K562 (cell line): ENCODE measurements around the gene IGSF23. TPM values are rescaled to one million over a fixed set of nuclear protein-coding genes. Genes with fewer than 3 reads are reported as not detected.

Experiments
- ARID2 ChIP-seq: fragments of 450-650 bp; IDR thresholded peaks from 2 replicates; pipeline ENCODE4 v1.6.1; 2017; ENCODE audit warnings: antibody characterized with exemption, mild to moderate bottlenecking
- BRCA1 ChIP-seq, 2 experiments: fragments of 450-650 bp in 1 of 2; sonication (generic) in 1 of 2; formaldehyde crosslinking in 1 of 2; IDR thresholded peaks; 2 replicates each; pipeline versions ENCODE4 v1.5.0 to v1.6.1; 2017 to 2020; ENCODE audit warnings: mild to moderate bottlenecking in 1 of 2, missing genetic modification reagents in 1 of 2
- BRD4 ChIP-seq: fragments of 200-600 bp; sonication (generic); IDR thresholded peaks from 2 replicates; pipeline ENCODE4 v1.6.1; 2017; ENCODE audit warnings: inconsistent platforms
- ERF ChIP-seq: fragments of 450-650 bp; formaldehyde crosslinking; IDR thresholded peaks from 2 replicates; pipeline ENCODE4 v1.4.0; 2020; ENCODE audit warnings: mild to moderate bottlenecking, mixed read lengths
- FOXK2 ChIP-seq, 2 experiments: fragments of 450-650 bp; IDR thresholded peaks in 1 of 2; conservative IDR thresholded peaks in 1 of 2; 2 replicates each; pipeline ENCODE4 v1.6.1; 2016; ENCODE audit warnings: low read depth in 2 of 2, mild to moderate bottlenecking in 1 of 2
- HOXB6 ChIP-seq: fragments of 250-450 bp; sonication (Bioruptor Pico); IDR thresholded peaks from 2 replicates; pipeline ENCODE4 v1.5.1; 2022; ENCODE audit warnings: mild to moderate bottlenecking, borderline replicate concordance
- JUN ChIP-seq, 2 experiments: sonication (generic) in 1 of 2; formaldehyde crosslinking in 1 of 2; IDR thresholded peaks; 2 replicates each; pipeline versions ENCODE4 v1.6.1 to v1.8.0; 2012 to 2022; ENCODE audit warnings: borderline replicate concordance in 2 of 2, mild to moderate bottlenecking in 2 of 2, improper control_type of control experiment in 1 of 2, low read depth in 1 of 2, low read length in 1 of 2, missing genetic modification reagents in 1 of 2
- MTA2 ChIP-seq: fragments of 450-650 bp; IDR thresholded peaks from 2 replicates; pipeline ENCODE4 v1.6.1; 2016; ENCODE audit warnings: low read depth
- NFE2 ChIP-seq: IDR thresholded peaks from 2 replicates; pipeline ENCODE4 v1.6.1; 2014; ENCODE audit warnings: antibody characterized with exemption, low read depth
- NFIC ChIP-seq: fragments of 450-650 bp; IDR thresholded peaks from 2 replicates; pipeline ENCODE4 v1.6.1; 2017; ENCODE audit warnings: mild to moderate bottlenecking, inconsistent platforms
- ZNF133 ChIP-seq: fragments of 250-450 bp; sonication (Bioruptor Pico); IDR thresholded peaks from 2 replicates; pipeline ENCODE4 v1.4.0; 2020; ENCODE audit warnings: mild to moderate bottlenecking
- ZNF212 ChIP-seq: fragments of 450-650 bp; formaldehyde crosslinking; IDR thresholded peaks from 2 replicates; pipeline ENCODE4 v1.4.0; 2020; ENCODE audit warnings: mild to moderate bottlenecking
- ZNF384 ChIP-seq: IDR thresholded peaks from 2 replicates; pipeline ENCODE4 v1.6.1; 2012; ENCODE audit warnings: low read depth, low read length, improper control_type of control experiment
- microRNA counts: library from miRNA; unstranded; fragments of <30 nt; microRNA quantifications from one replicate; lab custom pipeline; 2016
- microRNA-seq: library from miRNA; unstranded; fragments of <30 nt; microRNA quantifications from one replicate; pipeline ENCODE4, GENCODE V29; 2018; ENCODE audit warnings: borderline microRNAs expressed
- polyA plus RNA-seq, 8 experiments: library from polyadenylated mRNA; depleted of rRNA in 4 of 8; stranded (reverse) in 5 of 8; unstranded in 3 of 8; fragments of >200 nt; fragmentation: Nextera tagmentation in 2 of 8; fragmentation: Illumina TruSeq in 1 of 8; extraction: Ambion mirVana in 2 of 8; extraction: Trizol in 1 of 8; gene quantifications; 2 replicates each; pipeline versions ENCODE4 v1.2.1 to v1.2.3, GENCODE V29; 2011 to 2014; ENCODE audit warnings: inconsistent platforms in 1 of 8, missing spikeins in 1 of 8
- small RNA-seq: library from RNA; depleted of rRNA; stranded (forward); fragments of <200 nt; gene quantifications from one replicate; pipeline ENCODE3, GENCODE V24; 2014
- total RNA-seq, 7 experiments: library from RNA; depleted of rRNA in 6 of 7; stranded (reverse); fragments of >200 nt in 6 of 7; fragmentation: Illumina TruSeq in 2 of 7; extraction: Trizol in 2 of 7; gene quantifications; 2 replicates each; pipeline versions ENCODE4 v1.2.1 to v1.2.3, GENCODE V29; 2011 to 2021; ENCODE audit warnings: low replicate concordance in 1 of 7
- TF ChIP-seq, protein P1 (sequence below): fragments of 200-800 bp; sonication (Bioruptor generic); IDR thresholded peaks from 2 replicates; pipeline ENCODE4 v1.6.1; 2016; ENCODE audit warnings: missing genetic modification characterization, missing compliant biosample characterization

IGSF23 gene
- total and polyA plus RNA-seq, 9 of the 15 experiments (the other 6 are each of a cell fraction or from before 2014, with no cell fraction given), result not detected

DNA sequence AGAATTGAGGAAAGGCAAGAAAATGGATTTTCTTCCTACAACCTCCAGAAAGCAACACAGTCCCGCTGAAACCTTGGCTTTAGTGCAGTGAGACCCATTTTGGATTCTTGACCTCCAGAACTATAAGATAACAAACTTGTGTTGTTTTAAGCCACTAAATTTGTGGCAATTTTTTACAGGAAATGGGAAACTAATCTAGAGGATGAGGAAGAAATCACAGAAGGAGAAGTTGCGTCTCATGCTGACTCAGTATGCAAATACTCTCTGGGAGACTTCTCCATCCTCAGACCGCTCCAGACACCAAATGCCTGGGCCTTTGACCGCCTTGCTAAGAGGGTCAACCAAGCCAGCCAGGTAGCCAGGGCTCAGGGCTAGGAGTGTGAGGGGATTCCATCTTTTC lies 72.5 kb downstream of the IGSF23 start (continued):
- TF ChIP-seq, protein P1, sequence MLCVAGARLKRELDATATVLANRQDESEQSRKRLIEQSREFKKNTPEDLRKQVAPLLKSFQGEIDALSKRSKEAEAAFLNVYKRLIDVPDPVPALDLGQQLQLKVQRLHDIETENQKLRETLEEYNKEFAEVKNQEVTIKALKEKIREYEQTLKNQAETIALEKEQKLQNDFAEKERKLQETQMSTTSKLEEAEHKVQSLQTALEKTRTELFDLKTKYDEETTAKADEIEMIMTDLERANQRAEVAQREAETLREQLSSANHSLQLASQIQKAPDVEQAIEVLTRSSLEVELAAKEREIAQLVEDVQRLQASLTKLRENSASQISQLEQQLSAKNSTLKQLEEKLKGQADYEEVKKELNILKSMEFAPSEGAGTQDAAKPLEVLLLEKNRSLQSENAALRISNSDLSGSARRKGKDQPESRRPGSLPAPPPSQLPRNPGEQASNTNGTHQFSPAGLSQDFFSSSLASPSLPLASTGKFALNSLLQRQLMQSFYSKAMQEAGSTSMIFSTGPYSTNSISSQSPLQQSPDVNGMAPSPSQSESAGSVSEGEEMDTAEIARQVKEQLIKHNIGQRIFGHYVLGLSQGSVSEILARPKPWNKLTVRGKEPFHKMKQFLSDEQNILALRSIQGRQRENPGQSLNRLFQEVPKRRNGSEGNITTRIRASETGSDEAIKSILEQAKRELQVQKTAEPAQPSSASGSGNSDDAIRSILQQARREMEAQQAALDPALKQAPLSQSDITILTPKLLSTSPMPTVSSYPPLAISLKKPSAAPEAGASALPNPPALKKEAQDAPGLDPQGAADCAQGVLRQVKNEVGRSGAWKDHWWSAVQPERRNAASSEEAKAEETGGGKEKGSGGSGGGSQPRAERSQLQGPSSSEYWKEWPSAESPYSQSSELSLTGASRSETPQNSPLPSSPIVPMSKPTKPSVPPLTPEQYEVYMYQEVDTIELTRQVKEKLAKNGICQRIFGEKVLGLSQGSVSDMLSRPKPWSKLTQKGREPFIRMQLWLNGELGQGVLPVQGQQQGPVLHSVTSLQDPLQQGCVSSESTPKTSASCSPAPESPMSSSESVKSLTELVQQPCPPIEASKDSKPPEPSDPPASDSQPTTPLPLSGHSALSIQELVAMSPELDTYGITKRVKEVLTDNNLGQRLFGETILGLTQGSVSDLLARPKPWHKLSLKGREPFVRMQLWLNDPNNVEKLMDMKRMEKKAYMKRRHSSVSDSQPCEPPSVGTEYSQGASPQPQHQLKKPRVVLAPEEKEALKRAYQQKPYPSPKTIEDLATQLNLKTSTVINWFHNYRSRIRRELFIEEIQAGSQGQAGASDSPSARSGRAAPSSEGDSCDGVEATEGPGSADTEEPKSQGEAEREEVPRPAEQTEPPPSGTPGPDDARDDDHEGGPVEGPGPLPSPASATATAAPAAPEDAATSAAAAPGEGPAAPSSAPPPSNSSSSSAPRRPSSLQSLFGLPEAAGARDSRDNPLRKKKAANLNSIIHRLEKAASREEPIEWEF (CRISPR knock-in tag), result no peak
- no peak for TF ChIP-seq ZNF133 (CRISPR knock-in tag)
- no peak for TF ChIP-seq NFIC
- TF ChIP-seq FOXK2 (conservative IDR thresholded peaks at IDR 0.05 in 1 of 2, IDR thresholded peaks at IDR 0.05 in 1 of 2; ENCODE audit: low read depth in 2 of 2), result no peak
- peak; percentile 62 for TF ChIP-seq NFE2
- TF ChIP-seq ZNF212 (CRISPR knock-in tag), result no peak
- no peak for TF ChIP-seq ZNF384
- TF ChIP-seq BRCA1 (IDR thresholded peaks at IDR 0.05), result no peak
- TF ChIP-seq BRCA1 (CRISPR knock-in tag; IDR thresholded peaks at IDR 0.05), result no peak
- TF ChIP-seq BRD4, result no peak
- no peak for TF ChIP-seq HOXB6
- TF ChIP-seq ARID2, result no peak
- no peak for TF ChIP-seq MTA2
- TF ChIP-seq JUN (IDR thresholded peaks at IDR 0.05; ENCODE audit: borderline replicate concordance, low read depth, low read length), result no peak
- TF ChIP-seq JUN (CRISPR knock-in tag; IDR thresholded peaks at IDR 0.05; ENCODE audit: borderline replicate concordance), result no peak
- no peak for TF ChIP-seq ERF
- TF ChIP-seq, all 486 proteins: peak for 11

MicroRNAs encoded within 50 kb of the gene (microRNA counts, 767-probe panel; counts per million panel counts)
- microRNA hsa-miR-4531 (lab: Ali Mortazavi, UCI), result 2,418 counts per million, percentile 60 among the panel's probes with 10 or more counts

Small RNAs within 50 kb of the gene (microRNA-seq; reads per million reads assigned to microRNA genes)
- not detected for gene MIR4531

Small RNAs within 50 kb of the gene (small RNA-seq; reads per million reads assigned to genes)
- gene AC243964.1, result not detected

Other genes with a start within 250 kb of the IGSF23 start
Only the 7 nearest of the 11 such genes appear.
- 5.1 and 7.6 TPM in 2 replicates for gene ZNF180, start 113.0 kb upstream of the IGSF23 start, total RNA-seq (2014; rRNA removed)
- gene ZNF180, start 113.0 kb upstream of the IGSF23 start, total RNA-seq (2014; rRNA removed; fragmentation: Illumina TruSeq; extraction: Trizol), result 8.7 and 11.5 TPM in 2 replicates
- gene ZNF180, start 113.0 kb upstream of the IGSF23 start, total RNA-seq (2015; rRNA removed; fragmentation: Illumina TruSeq; extraction: Trizol), result 7.1 and 8.6 TPM in 2 replicates
- gene ZNF180, start 113.0 kb upstream of the IGSF23 start, total RNA-seq (2021), result 6.3 and 7.5 TPM in 2 replicates
- 2.0 and 2.3 TPM in 2 replicates for gene ZNF180, start 113.0 kb upstream of the IGSF23 start, polyA plus RNA-seq (2011; rRNA removed)
- gene ZNF180, start 113.0 kb upstream of the IGSF23 start, polyA plus RNA-seq (2014; fragmentation: Illumina TruSeq; extraction: Trizol), result 5.8 and 5.9 TPM in 2 replicates
- 1 to 10 TPM; 1.8 to 2.9 TPM for gene ZNF180, start 113.0 kb upstream of the IGSF23 start, polyA plus RNA-seq (2014; fragmentation: Nextera tagmentation; extraction: Ambion mirVana)
- 3.9 and 4.1 TPM in 2 replicates for gene ZNF180, start 113.0 kb upstream of the IGSF23 start, polyA plus RNA-seq (2014; rRNA removed)
- not detected in 2 replicates for gene CEACAM20, start 83.9 kb upstream of the IGSF23 start, total RNA-seq (2014; rRNA removed)
- gene CEACAM20, start 83.9 kb upstream of the IGSF23 start, total RNA-seq (2014; rRNA removed; fragmentation: Illumina TruSeq; extraction: Trizol), result not detected in 2 replicates
- gene CEACAM20, start 83.9 kb upstream of the IGSF23 start, total RNA-seq (2015; rRNA removed; fragmentation: Illumina TruSeq; extraction: Trizol), result not detected in 2 replicates
- gene CEACAM20, start 83.9 kb upstream of the IGSF23 start, total RNA-seq (2021), result not detected in 2 replicates
- gene CEACAM20, start 83.9 kb upstream of the IGSF23 start, polyA plus RNA-seq (2011; rRNA removed), result not detected in 2 replicates
- gene CEACAM20, start 83.9 kb upstream of the IGSF23 start, polyA plus RNA-seq (2014; fragmentation: Illumina TruSeq; extraction: Trizol), result not detected in 2 replicates
- not detected for gene CEACAM20, start 83.9 kb upstream of the IGSF23 start, polyA plus RNA-seq (2014; fragmentation: Nextera tagmentation; extraction: Ambion mirVana)
- gene CEACAM20, start 83.9 kb upstream of the IGSF23 start, polyA plus RNA-seq (2014; rRNA removed), result not detected in 2 replicates
- gene PVR, start 30.3 kb downstream of the IGSF23 start, total RNA-seq (2014; rRNA removed), result 13.8 and 17.0 TPM in 2 replicates
- gene PVR, start 30.3 kb downstream of the IGSF23 start, total RNA-seq (2014; rRNA removed; fragmentation: Illumina TruSeq; extraction: Trizol), result 8.3 and 9.8 TPM in 2 replicates
- 9.8 and 10.8 TPM in 2 replicates for gene PVR, start 30.3 kb downstream of the IGSF23 start, total RNA-seq (2015; rRNA removed; fragmentation: Illumina TruSeq; extraction: Trizol)
- gene PVR, start 30.3 kb downstream of the IGSF23 start, total RNA-seq (2021), result 13.3 and 14.5 TPM in 2 replicates
- 6.5 and 9.2 TPM in 2 replicates for gene PVR, start 30.3 kb downstream of the IGSF23 start, polyA plus RNA-seq (2011; rRNA removed)
- gene PVR, start 30.3 kb downstream of the IGSF23 start, polyA plus RNA-seq (2014; fragmentation: Illumina TruSeq; extraction: Trizol), result 13.9 and 14.0 TPM in 2 replicates
- gene PVR, start 30.3 kb downstream of the IGSF23 start, polyA plus RNA-seq (2014; fragmentation: Nextera tagmentation; extraction: Ambion mirVana), result 1 to 10 TPM in 1 of 2 experiments, under 1 TPM in 1; 0.89 to 1.5 TPM
- gene PVR, start 30.3 kb downstream of the IGSF23 start, polyA plus RNA-seq (2014; rRNA removed), result 9.1 and 10.9 TPM in 2 replicates
- 0.49 TPM in 1 of 2 replicates, not detected in the other for gene CEACAM19, start 57.9 kb downstream of the IGSF23 start, total RNA-seq (2014; rRNA removed)
- 0.13 and 0.15 TPM in 2 replicates for gene CEACAM19, start 57.9 kb downstream of the IGSF23 start, total RNA-seq (2014; rRNA removed; fragmentation: Illumina TruSeq; extraction: Trizol)
- gene CEACAM19, start 57.9 kb downstream of the IGSF23 start, total RNA-seq (2015; rRNA removed; fragmentation: Illumina TruSeq; extraction: Trizol), result 0.15 TPM in 1 of 2 replicates, not detected in the other
- gene CEACAM19, start 57.9 kb downstream of the IGSF23 start, total RNA-seq (2021), result 0.09 and 0.29 TPM in 2 replicates
- gene CEACAM19, start 57.9 kb downstream of the IGSF23 start, polyA plus RNA-seq (2011; rRNA removed), result 0.17 and 0.31 TPM in 2 replicates
- 0.17 and 0.30 TPM in 2 replicates for gene CEACAM19, start 57.9 kb downstream of the IGSF23 start, polyA plus RNA-seq (2014; fragmentation: Illumina TruSeq; extraction: Trizol)
- gene CEACAM19, start 57.9 kb downstream of the IGSF23 start, polyA plus RNA-seq (2014; fragmentation: Nextera tagmentation; extraction: Ambion mirVana), result not detected
- 0.50 TPM in 1 of 2 replicates, not detected in the other for gene CEACAM19, start 57.9 kb downstream of the IGSF23 start, polyA plus RNA-seq (2014; rRNA removed)
- gene CEACAM16, start 85.6 kb downstream of the IGSF23 start, total RNA-seq (2014; rRNA removed), result not detected in 2 replicates
- not detected in 2 replicates for gene CEACAM16, start 85.6 kb downstream of the IGSF23 start, total RNA-seq (2014; rRNA removed; fragmentation: Illumina TruSeq; extraction: Trizol)
- not detected in 2 replicates for gene CEACAM16, start 85.6 kb downstream of the IGSF23 start, total RNA-seq (2015; rRNA removed; fragmentation: Illumina TruSeq; extraction: Trizol)
- gene CEACAM16, start 85.6 kb downstream of the IGSF23 start, total RNA-seq (2021), result not detected in 2 replicates
- not detected in 2 replicates for gene CEACAM16, start 85.6 kb downstream of the IGSF23 start, polyA plus RNA-seq (2011; rRNA removed)
- gene CEACAM16, start 85.6 kb downstream of the IGSF23 start, polyA plus RNA-seq (2014; fragmentation: Illumina TruSeq; extraction: Trizol), result not detected in 2 replicates
- gene CEACAM16, start 85.6 kb downstream of the IGSF23 start, polyA plus RNA-seq (2014; fragmentation: Nextera tagmentation; extraction: Ambion mirVana), result not detected
- not detected in 2 replicates for gene CEACAM16, start 85.6 kb downstream of the IGSF23 start, polyA plus RNA-seq (2014; rRNA removed)
- 1.1 TPM in 2 replicates for gene BCL3, start 135.1 kb downstream of the IGSF23 start, total RNA-seq (2014; rRNA removed)
- 0.07 TPM in 1 of 2 replicates, not detected in the other for gene BCL3, start 135.1 kb downstream of the IGSF23 start, total RNA-seq (2014; rRNA removed; fragmentation: Illumina TruSeq; extraction: Trizol)
- gene BCL3, start 135.1 kb downstream of the IGSF23 start, total RNA-seq (2015; rRNA removed; fragmentation: Illumina TruSeq; extraction: Trizol), result 0.33 and 0.72 TPM in 2 replicates
- gene BCL3, start 135.1 kb downstream of the IGSF23 start, total RNA-seq (2021), result 1.9 and 2.4 TPM in 2 replicates
- 0.28 and 1.2 TPM in 2 replicates for gene BCL3, start 135.1 kb downstream of the IGSF23 start, polyA plus RNA-seq (2011; rRNA removed)
- gene BCL3, start 135.1 kb downstream of the IGSF23 start, polyA plus RNA-seq (2014; fragmentation: Illumina TruSeq; extraction: Trizol), result 0.67 and 0.93 TPM in 2 replicates
- gene BCL3, start 135.1 kb downstream of the IGSF23 start, polyA plus RNA-seq (2014; fragmentation: Nextera tagmentation; extraction: Ambion mirVana), result under 1 TPM in 1 of 2 experiments, not detected in 1; 0.03 TPM
- 0.97 and 2.4 TPM in 2 replicates for gene BCL3, start 135.1 kb downstream of the IGSF23 start, polyA plus RNA-seq (2014; rRNA removed)
- gene CBLC, start 164.3 kb downstream of the IGSF23 start, total RNA-seq (2014; rRNA removed), result 0.09 TPM in 1 of 2 replicates, not detected in the other
- not detected in 2 replicates for gene CBLC, start 164.3 kb downstream of the IGSF23 start, total RNA-seq (2014; rRNA removed; fragmentation: Illumina TruSeq; extraction: Trizol)
- gene CBLC, start 164.3 kb downstream of the IGSF23 start, total RNA-seq (2015; rRNA removed; fragmentation: Illumina TruSeq; extraction: Trizol), result not detected in 2 replicates
- gene CBLC, start 164.3 kb downstream of the IGSF23 start, total RNA-seq (2021), result not detected in 2 replicates
- gene CBLC, start 164.3 kb downstream of the IGSF23 start, polyA plus RNA-seq (2011; rRNA removed), result not detected in 2 replicates
- not detected in 2 replicates for gene CBLC, start 164.3 kb downstream of the IGSF23 start, polyA plus RNA-seq (2014; fragmentation: Illumina TruSeq; extraction: Trizol)
- gene CBLC, start 164.3 kb downstream of the IGSF23 start, polyA plus RNA-seq (2014; fragmentation: Nextera tagmentation; extraction: Ambion mirVana), result not detected
- not detected in 2 replicates for gene CBLC, start 164.3 kb downstream of the IGSF23 start, polyA plus RNA-seq (2014; rRNA removed)